ENCODE results near the gene UBALD1.

DNA sequence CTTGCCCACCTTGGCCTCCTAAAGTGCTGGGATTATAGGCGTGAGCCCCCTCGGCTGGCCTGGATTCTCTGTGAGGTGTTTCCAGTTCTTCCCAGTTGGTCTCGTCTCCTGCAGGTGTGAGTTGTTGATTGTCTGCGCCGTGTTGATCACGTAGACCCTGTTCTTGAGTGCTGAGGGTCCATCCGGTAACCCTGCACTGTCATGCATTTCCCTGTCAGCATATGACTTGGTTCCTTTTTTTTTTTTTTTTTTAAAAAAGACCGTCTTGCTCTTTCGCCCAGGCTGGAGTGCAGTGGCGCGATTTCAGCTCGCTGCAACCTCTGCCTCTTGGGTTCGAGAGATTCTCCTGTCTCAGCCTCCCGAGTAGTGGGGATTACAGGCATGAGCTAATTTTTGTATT lies 27.2 kb upstream of the UBALD1 start:
- TF ChIP-seq RARB (CRISPR knock-in tag; IDR thresholded peaks at IDR 0.05) (no peak), ZNF565 (CRISPR knock-in tag; conservative IDR thresholded peaks at IDR 0.05; ENCODE audit: low read depth) (no peak), SNAI2 (CRISPR knock-in tag; IDR thresholded peaks at IDR 0.05) (no peak), ZFP30 (CRISPR knock-in tag; IDR thresholded peaks at IDR 0.05) (no peak), ARNTL (CRISPR knock-in tag; IDR thresholded peaks at IDR 0.05; ENCODE audit: borderline replicate concordance, low read depth) (no peak), BACH2 (CRISPR knock-in tag; IDR thresholded peaks at IDR 0.05; ENCODE audit: borderline replicate concordance) (no peak), ISL1 (CRISPR knock-in tag; IDR thresholded peaks at IDR 0.05) (no peak), GLIS3 (CRISPR knock-in tag; IDR thresholded peaks at IDR 0.05) (no peak)
- TF ChIP-seq, protein P1, sequence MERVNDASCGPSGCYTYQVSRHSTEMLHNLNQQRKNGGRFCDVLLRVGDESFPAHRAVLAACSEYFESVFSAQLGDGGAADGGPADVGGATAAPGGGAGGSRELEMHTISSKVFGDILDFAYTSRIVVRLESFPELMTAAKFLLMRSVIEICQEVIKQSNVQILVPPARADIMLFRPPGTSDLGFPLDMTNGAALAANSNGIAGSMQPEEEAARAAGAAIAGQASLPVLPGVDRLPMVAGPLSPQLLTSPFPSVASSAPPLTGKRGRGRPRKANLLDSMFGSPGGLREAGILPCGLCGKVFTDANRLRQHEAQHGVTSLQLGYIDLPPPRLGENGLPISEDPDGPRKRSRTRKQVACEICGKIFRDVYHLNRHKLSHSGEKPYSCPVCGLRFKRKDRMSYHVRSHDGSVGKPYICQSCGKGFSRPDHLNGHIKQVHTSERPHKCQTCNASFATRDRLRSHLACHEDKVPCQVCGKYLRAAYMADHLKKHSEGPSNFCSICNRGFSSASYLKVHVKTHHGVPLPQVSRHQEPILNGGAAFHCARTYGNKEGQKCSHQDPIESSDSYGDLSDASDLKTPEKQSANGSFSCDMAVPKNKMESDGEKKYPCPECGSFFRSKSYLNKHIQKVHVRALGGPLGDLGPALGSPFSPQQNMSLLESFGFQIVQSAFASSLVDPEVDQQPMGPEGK (CRISPR knock-in tag; IDR thresholded peaks at IDR 0.05; ENCODE audit: borderline replicate concordance) = no peak
- TF ChIP-seq, protein P2, sequence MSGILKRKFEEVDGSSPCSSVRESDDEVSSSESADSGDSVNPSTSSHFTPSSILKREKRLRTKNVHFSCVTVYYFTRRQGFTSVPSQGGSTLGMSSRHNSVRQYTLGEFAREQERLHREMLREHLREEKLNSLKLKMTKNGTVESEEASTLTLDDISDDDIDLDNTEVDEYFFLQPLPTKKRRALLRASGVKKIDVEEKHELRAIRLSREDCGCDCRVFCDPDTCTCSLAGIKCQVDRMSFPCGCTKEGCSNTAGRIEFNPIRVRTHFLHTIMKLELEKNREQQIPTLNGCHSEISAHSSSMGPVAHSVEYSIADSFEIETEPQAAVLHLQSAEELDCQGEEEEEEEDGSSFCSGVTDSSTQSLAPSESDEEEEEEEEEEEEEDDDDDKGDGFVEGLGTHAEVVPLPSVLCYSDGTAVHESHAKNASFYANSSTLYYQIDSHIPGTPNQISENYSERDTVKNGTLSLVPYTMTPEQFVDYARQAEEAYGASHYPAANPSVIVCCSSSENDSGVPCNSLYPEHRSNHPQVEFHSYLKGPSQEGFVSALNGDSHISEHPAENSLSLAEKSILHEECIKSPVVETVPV (CRISPR knock-in tag; IDR thresholded peaks at IDR 0.05) = no peak
- TF ChIP-seq, protein P3, sequence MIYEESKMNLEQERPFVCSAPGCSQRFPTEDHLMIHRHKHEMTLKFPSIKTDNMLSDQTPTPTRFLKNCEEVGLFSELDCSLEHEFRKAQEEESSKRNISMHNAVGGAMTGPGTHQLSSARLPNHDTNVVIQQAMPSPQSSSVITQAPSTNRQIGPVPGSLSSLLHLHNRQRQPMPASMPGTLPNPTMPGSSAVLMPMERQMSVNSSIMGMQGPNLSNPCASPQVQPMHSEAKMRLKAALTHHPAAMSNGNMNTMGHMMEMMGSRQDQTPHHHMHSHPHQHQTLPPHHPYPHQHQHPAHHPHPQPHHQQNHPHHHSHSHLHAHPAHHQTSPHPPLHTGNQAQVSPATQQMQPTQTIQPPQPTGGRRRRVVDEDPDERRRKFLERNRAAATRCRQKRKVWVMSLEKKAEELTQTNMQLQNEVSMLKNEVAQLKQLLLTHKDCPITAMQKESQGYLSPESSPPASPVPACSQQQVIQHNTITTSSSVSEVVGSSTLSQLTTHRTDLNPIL (CRISPR knock-in tag; IDR thresholded peaks at IDR 0.05; ENCODE audit: low read depth) = no peak
